ENCODE measurements around the gene CDC42SE1. TPM values are rescaled to one million over a fixed set of nuclear protein-coding genes. Genes with fewer than 3 reads are reported as not detected.

The CDC42SE1 gene
- polyA plus RNA-seq, 1 experiment = 60.4 TPM

- no peak for TF ChIP-seq CTCF (IDR thresholded peaks at IDR 0.05; ENCODE audit: insufficient read depth, low read depth, low read length)
- no peaks in the 10 kb centered on the region; the same call in 1 of the 2 replicates for H3K36me3 ChIP-seq (ENCODE audit: control insufficient read depth, insufficient read depth, low read length)
- no peak for DNase-seq (ENCODE audit: low read depth)
- H3K27me3 ChIP-seq (ENCODE audit: control insufficient read depth, insufficient read depth, low read length) = no peaks in the 10 kb centered on the region
- H3K4me3 ChIP-seq (ENCODE audit: low read depth, low read length) = no peak overlapping the region
- POLR2A ChIA-PET = no interaction called here
- CTCF ChIA-PET = interaction anchor here (0.5 kb wide), 1 partner anchor 11 kb away, joined by 4 read pairs; no protein-coding TSS in a partner anchor
Measured at GRCh38 chr1:151013518-151013917, 45.9 kb downstream of the CDC42SE1 start.

GRCh38 chr1:151012684-151013471 is 46.5 kb downstream of the CDC42SE1 start:
- ChIA-PET CTCF (interaction anchor here (0.7 to 1.2 kb wide), 2 partner anchors 12 to 19 kb away, joined by 3 read pairs; no protein-coding TSS in a partner anchor), POLR2A (no interaction called here)
- H3K4me3 ChIP-seq (ENCODE audit: low read depth, low read length) = no peak overlapping the region
- H3K36me3 ChIP-seq (ENCODE audit: control insufficient read depth, insufficient read depth, low read length) = no peaks in the 10 kb centered on the region
- no peak for TF ChIP-seq CTCF (IDR thresholded peaks at IDR 0.05; ENCODE audit: insufficient read depth, low read depth, low read length)
- DNase-seq (ENCODE audit: low read depth) = no peak
- H3K27me3 ChIP-seq (ENCODE audit: control insufficient read depth, insufficient read depth, low read length) = no peaks in the 10 kb centered on the region

GRCh38 chr1:151011154-151011850 is 48.1 kb downstream of the CDC42SE1 start:
- no peak for TF ChIP-seq CTCF (IDR thresholded peaks at IDR 0.05; ENCODE audit: insufficient read depth, low read depth, low read length)
- ChIA-PET POLR2A (no interaction called here), CTCF (interaction anchor here (1.1 to 1.2 kb wide), 2 partner anchors 13 to 17 kb away, joined by 3 to 4 read pairs; no protein-coding TSS in a partner anchor)
- DNase-seq (ENCODE audit: low read depth) = no peak
- Histone ChIP-seq H3K27me3 (ENCODE audit: control insufficient read depth, insufficient read depth, low read length) (no peaks in the 10 kb centered on the region), H3K4me3 (ENCODE audit: low read depth, low read length) (no peak overlapping the region), H3K36me3 (ENCODE audit: control insufficient read depth, insufficient read depth, low read length) (no peaks in the 10 kb centered on the region)

- no peak for TF ChIP-seq CTCF (IDR thresholded peaks at IDR 0.05; ENCODE audit: insufficient read depth, low read depth, low read length)
- ChIA-PET POLR2A (no interaction called here), CTCF (interaction anchor here (0.9 kb wide), 1 partner anchor 14 kb away, joined by 3 read pairs; no protein-coding TSS in a partner anchor)
- Histone ChIP-seq H3K4me3 (ENCODE audit: low read depth, low read length) (no peak overlapping the region), H3K27me3 (ENCODE audit: control insufficient read depth, insufficient read depth, low read length) (no peaks in the 10 kb centered on the region), H3K36me3 (ENCODE audit: control insufficient read depth, insufficient read depth, low read length) (no peaks in the 10 kb centered on the region)
- DNase-seq (ENCODE audit: low read depth) = no peak
Measured at GRCh38 chr1:151010346-151010726, 49.1 kb downstream of the CDC42SE1 start.

All from BJ (cell line).